HG03571 (cell line): Measurements from ENCODE around the gene MEG3.

ENCODE experiments used
- ATAC-seq: cut with Tn5 transposase; IDR thresholded peaks from one replicate; pipeline ENCODE4 v1.9.1; 2021; ENCODE audit not compliant: unreplicated experiment

The MEG3 gene

DNA sequence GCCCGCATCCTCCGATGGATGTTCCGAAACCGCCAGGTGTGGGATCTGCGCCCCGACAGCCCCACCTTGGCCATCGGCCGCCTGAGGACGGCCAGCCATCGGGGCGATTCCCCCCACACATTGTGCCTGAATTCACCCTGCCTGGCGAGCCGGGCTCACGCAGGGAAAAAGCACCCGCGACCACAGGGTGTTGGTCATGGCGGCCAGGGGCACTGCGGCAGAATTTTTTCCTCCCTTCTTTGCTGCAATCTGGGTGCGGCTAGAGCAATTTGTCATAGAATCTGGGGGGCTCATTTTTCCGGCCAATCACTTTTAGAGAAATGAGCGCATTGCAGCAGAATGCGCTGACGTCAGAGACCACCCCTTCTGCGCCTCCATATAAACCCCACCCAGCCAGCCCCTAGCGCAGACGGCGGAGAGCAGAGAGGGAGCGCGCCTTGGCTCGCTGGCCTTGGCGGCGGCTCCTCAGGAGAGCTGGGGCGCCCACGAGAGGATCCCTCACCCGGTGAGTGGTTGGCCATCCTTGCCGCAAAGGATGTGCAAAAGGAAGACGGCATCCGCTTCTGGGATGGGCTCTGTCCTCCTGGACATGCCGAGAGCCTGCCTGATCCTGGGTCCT lies at the start of gene MEG3:
MEG3 (plus strand) TSS at position 406 of the 619 bp plus-strand sequence.
- no peak for ATAC-seq

DNA sequence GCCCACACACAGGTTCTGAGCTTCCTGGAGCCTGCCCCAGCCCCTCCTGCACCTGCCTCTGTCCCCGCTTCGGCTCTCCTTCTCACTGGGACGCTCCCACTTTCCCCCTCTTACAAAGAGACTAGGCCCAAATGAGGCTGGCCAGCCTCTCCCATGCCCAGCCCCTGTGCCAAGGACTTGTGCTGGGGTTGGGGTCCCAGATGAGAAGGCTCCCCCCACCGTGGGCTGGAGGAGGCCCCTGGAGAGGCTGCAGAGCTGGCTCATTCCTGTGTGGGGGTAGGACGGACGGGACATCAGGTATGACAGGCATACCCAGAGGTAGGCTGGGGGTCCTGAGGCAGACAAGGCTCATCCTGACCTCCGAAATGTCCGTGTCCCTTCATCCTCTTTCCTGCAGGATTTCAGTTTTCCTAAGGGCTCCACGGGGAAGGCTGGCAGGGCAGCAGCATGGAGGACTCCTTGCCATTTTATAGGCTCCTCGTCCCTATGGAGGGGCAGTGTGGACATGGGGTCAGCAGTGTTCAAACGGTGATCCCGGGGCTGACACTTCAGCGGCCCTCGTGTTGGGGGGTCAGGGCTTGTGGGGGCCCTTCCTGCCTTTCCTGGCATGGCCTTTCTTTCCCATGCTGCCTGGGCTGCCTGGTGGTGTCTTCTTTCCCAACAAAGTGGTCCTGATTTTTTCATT lies 49.1 kb upstream of the MEG3 start:
- no peak for ATAC-seq

DNA sequence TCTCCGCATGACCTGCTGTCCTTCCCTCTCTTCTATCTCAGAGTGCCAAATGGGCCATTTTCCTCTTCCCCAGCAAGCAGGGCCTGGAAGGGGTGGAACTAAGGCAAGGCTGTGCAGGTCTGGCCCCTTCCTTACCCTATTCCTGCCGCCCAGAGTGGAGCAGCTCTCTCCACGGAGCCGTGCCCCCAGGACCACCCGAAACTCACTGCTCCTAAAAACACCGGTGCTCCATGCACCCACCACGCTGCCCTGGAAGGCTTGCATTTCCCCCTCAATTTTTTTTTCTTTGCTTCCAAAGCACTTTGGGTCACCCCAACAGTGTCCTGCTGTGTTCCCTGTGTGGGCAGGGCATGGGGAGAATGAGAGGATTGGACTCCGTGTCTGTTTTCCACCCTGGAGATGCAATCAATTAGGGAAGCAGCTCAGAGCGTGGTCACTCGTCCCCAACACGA lies 48.5 kb upstream of the MEG3 start:
- ATAC-seq: no peak

DNA sequence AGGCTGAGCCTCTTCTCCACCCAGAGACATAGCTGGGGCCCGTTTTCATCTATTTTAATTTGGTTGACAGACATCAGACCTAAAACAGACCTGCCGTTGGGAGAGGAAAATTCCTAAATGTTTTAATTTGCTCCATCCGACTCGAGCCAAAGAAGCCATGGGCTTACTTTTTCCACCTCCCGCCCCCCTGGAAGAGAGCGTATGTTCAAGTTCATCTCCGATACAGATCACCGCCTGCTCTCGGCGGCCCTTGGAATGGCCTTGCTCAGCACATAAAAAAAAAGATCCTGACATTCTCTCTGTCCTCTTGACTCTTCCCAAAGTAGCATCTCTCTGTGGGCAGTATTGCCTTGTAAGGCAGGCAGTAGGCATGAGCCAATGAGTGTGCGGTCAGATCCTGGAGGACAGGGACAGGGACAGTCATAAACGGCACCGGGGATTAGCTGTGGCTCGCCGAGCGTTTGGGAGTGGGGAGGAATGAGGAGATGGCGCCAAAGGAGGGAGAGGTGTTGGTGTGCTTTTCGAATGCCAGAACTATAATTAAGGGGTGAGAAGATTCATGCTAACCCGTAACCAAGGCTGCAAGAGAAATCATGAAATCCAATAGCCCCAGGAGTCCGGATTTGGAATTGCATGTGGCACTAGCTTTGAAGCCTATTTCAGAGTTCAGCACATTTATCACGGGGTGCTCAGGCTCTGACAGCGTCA lies 47.9 kb upstream of the MEG3 start:
- no peak for ATAC-seq

DNA sequence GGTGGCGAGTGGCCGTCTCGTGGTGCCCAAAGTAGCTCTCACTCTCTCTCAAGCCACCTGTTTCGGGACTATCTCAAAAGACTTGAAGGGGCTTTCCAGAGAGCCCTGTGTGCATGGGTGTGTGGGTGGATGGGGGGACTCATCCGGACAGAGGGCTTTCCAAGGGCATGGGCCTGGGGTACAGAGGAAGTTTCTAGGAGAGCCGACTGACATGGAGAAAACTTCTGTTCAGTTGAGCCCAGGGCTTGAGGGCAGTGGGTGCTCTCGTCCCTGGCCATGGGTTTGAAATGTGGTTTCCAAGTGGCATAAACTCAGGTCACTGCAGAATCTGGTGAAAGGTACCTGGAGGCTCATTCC lies 47.4 kb upstream of the MEG3 start:
- ATAC-seq: no peak

DNA sequence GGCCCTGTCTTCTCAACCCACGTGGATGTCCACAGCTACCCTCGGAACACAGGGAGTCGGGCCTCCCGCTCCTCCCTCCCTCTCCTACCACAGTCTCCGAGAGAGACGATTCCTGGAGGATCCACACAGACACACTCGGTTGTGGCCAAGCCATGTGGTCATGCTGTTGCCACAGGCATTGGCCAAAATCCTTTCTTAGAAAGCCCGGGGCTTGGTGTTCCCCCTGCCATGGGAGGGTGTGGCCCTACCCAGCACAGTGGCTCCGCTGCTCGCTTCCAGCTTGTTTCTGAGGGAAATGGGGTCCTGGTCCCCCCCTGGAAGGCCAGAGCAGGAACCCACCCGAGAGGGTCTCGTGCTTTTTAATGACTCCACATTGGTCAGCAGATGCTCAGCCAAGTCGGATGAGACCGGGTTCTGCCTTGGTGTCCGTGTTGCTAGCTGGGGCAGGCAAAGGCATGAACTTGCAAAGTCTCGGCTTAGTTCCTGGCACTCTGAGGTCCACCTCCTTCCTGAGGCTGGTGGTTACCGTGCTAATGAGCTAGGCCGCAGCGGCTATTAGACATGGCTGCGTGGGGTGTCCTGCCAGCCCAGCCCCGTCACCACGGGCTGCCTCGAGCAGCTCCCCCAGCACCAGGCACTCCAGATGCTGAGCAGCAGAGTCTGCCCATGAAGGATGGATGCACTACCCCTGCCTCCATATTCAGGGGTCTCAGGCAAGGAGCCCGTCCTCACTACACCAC lies 46.8 kb upstream of the MEG3 start:
- no peak for ATAC-seq

DNA sequence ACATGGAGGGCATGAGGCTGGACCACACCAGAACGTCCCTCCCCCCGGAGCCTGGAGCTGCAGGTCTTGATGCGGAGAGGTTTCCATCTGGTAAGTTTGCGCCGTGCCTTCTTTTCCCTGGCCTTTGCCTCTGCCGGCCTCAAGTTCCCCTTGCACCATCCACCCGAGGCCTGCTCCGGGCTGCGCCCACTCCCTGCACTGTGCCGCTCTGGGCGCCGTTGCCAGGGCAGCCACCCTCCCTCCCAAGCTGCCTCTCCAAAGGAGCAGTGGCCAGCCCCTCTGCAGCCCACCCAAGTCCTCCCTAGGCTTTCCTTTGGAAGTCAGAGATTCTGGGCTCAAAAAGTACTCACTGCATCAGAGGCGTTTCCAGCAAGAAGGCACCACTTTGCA lies 46.2 kb upstream of the MEG3 start:
- no peak for ATAC-seq

DNA sequence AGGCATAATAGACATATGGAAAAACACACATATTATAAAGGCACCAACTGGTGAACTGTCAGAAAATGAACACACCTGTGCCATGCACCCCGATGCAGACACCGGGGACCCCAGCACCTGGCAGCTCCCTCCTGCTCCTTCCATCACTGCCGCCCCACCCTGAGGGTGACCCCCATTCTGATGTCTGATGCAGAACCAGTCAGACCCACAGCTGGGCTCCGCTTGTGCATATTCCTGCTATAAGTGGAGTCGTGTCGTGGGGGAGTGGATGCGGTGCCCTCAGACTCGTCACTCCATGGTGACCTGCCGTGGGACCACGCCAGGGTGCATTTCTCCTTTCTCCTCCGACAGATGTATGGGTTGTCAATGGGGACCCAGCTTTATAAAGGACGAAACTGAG lies 45.7 kb upstream of the MEG3 start:
- ATAC-seq: no peak

DNA sequence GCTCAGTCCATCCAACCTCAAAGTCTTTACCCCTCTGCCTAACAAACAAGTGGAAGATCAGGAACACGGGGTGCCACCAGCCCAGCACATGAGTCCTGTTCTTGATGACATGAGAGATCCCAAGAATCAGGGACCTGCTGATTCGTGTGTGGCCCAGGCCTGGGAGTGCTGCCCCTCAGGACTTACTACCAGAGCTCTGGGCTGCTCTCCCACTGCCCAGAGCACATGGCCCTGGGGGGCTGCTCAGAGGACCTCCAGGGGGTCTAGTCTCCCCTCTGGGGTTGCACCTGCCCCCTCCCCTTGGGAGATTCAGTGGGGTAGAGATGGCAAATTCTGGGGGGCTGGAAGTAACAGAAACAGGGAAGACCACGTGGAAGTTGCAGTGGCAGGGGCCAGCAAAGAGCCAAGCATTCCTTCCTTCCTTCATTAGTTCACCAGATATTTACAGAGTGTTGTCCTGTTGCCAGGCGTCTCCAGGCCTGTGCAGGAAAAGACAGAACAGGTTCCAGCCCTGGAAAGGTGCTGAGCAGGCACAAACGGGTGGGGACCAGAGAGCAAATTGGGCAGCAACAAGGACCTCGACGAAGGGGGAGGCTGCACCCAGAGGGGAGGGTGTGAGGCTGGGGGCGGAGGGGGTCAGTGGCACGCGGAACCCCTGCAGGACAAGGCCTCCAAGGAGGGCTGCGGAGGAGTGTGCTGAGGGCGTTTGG lies 45.1 kb upstream of the MEG3 start:
- ATAC-seq: no peak

DNA sequence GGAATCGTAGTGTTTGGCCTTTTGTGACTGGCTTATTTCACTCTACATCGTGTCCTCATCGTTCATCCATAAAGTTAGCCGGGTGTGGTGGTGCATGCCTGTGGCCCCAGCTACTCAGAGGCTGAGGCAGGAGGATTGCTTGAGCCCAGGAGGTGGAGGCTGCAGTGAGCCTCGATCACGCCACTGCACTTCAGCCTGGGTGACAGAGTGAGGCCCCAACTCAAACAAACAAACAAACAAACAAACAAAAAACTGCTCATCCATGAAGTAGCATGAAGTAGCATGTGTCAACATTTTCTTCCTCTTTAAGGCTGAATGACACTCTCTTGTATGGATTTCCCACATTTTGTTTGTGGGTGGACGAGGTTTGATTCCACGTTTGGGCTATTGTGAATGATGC lies 44.0 kb upstream of the MEG3 start:
- no peak for ATAC-seq

DNA sequence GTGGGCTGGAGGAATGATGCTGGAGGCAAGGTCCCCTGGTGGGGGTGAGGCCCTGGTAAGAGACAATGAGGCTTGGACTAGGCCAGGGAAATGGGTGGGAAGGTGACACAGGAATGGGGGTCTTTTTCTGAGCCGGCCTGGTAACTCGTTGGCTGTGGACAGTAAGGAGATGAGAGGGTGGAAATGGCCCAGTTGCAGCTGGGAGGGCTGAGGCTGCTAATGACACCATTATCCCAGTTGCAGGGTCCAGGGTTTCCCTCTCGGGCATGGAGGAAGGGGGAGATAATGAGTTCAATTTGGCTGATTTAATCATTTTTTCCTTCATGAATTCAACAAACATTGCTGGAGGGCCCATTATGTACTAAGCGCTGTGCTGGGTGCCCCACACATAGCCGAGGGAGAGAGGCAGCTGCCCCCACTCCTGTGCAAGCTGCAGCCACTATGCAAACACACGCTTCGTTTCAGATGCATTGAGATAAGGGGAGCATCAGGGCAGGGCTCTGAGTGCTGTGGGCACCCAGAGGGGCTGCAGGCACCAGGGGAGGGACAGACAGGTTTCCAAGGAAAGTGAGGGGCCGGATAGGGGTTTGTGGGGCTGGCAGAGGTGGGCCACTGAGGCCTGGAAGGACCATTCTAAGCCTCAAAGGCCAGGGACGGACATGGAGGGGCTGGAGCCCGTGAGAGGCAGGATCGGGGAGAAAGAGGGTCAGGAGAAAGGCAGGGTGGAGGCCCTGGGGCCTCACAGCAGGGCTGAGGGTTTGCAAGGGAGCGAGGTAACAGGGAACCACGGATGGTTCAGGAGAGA lies 43.2 kb upstream of the MEG3 start:
- ATAC-seq: no peak

DNA sequence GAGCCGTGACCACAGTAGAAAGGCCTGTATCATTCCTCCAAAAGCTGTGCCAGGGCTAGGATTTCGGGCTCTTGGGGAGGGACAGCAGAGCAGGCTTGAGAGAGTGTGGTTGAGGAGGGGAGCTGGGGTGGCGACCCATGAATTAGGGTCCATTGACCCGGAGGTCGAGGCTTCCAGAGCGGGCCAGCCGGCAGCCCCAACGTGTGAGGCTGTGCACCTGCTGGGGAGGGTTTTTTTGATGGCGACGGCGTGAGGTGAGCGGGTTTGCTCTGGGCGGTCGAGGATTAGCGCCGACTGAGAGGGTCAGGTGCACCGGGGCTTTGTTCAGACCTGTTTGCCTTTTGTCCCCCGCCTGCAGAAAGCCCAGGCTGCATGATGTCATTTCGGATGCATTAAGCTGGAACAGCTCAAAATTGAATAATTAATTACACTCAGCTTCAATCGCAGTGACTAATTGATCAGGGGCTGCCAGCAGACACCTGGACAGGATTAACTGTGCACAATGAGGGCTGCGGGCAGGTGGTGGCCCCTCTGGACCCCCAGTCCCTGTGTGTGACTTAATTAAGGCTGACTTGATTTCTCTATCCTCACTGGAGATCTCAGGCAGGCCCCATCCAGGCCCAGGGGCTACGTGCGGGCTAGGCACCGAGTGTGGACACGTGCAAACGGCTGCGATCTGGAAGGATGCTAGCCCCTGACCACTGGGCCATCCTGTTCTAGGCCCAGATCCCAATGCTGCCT lies 42.1 kb upstream of the MEG3 start:
- no peak for ATAC-seq

DNA sequence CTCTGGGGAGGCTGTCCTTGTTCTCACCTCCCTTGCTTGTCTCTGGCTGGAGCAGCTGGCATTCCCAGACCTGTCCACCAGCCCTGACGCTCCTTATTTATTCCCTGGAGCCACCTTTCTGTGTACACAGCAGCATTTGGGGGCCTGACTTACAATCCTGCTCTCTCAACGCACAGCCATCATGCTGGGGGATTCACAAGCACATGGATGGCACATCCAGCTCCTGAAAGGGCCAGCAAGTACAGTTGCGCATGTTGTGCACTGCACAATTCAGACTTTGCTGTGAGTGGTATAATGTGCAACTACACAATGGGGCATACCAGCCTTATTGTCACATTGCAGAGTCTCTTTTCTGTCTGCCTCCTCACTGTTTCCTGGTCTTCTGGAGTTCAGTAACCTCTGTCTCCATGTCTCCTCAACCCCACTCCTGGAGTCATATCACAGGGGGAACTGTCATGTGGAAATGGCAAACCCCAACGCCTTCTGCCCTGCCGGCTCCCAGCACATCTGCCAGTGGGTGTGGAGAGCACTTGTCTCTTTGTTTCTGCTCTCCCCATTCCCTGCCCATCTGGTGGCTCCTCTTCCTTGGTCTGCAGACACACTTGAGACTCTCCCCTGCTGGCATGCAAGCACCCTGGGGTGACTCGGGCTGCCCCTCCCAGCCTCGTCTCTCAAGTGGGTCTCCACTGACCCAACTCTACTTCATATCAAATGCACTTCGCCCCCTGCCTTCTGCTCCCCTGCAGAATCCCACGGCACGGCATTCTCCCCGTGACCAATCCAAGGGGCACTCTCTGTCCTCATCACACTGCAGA lies 41.2 kb upstream of the MEG3 start:
- no peak for ATAC-seq

DNA sequence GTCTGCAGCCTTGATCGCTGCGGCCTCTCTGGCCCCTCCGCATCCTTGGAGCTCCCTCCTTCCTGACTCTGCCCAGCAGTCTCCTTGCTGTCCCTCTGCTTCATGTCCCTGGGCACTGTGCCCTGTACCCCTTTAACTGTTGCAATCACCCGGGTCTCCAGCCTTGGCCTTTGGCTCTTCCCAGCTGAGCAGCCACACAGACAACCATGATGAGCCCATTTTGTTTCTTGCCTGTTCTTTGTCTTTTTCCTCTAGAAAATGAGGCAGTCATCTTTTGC lies 40.6 kb upstream of the MEG3 start:
- ATAC-seq: no peak

DNA sequence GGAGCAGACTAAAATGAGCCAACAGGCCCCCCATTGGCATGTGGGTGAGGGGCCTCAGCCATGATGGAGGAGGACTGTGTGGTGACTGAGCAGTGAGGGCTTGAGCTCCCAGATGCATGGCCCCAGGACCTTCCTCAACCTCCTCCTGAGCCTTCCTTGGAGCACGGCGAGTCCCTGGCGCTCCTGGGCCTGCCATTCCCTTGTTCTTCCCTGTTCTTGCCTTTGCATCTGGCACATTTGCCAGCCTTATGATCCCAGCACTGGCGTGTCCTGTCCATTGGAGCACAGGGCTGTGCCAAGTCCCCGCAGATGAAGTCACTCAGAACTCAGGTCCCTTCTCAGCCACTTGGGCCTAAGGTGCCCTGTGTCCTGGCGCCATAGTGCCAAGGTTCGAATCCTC lies 40.3 kb upstream of the MEG3 start:
- no peak for ATAC-seq

DNA sequence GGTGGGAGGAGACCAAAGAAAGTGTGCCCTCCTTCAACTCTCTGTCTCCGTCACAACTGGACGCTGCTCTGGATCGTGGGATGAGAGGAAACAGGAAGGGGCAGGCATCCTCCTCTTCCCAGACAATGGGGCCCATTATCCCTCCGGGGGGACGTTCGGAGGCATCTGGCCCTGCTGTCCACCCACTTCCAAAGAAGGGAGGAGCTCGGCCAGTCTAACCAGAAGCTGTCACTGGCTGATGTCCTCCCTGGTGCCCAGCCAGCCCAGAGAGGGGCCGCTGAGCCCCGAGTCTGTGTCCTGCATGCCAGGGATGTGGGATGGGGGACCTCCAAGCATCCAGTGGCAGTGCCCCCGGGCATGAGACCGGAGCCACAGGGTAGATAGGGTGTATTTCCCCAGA lies 39.8 kb upstream of the MEG3 start:
- no peak for ATAC-seq

DNA sequence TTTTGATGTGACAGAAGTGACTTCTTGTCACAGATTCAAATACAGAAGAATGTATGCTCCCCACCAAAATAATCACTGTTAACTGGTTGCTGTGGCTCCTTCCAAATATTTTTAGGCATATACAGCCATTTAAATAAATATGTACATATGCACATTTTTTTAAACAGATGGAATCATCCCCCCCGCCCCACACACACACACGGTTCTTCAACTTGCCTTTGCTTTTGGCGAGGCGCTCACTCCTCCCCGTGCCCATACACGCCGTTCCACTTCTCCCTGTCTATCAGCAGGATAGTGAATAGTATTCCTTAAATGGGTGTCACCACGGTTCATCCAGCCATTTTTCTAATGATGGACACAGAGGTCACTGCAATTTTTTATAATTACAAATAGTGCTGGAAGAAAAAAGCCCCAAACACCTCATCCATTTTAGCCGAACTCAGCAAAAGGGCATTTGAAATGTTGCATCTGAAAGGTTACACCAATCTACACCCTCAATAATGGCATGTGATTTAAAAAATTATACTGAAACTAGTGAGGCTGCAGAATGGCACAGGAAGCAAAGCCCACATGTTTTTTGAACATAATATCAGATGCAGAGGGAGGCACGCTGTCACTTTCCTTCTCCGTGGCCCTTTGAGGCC lies 39.2 kb upstream of the MEG3 start:
- ATAC-seq: no peak

DNA sequence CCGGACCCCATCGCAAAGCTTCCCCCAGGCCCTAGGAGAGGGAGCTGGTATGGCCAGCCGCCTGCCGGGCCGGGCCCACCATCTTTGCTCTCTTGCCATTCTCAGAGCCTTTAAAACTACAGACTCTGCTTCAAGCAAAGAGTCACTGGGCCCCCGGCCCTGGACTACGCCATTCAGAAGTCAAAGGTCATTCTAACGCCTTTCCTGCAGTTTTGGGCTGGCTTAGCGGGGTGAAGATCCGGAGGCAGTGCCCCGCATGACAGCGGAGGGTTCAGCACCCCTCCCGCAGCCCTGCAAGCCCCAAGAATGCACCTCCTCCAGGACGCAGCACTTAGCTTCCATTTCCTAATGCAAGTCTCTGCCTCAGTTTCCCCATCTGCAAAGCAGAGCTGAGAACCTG lies 38.3 kb upstream of the MEG3 start:
- ATAC-seq: no peak

DNA sequence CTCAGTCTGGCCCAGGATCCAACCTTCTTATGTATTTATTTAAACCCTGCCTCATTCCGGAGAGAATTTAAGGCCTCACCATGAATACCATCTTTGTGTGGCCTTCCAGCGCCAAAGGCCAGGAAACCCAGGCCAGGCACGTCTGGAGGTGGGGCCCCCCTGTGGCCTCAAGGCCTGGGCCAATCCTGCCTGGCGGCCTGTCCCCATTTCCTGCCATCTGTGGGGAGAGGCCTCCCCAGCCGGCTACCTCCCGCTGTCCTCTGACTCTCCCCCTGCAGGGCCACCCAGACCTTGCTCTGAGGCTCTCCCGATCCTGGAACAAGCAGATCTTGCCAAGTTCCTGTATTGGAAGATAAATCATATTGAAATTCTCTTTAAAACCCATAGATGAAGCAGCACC lies 37.4 kb upstream of the MEG3 start:
- ATAC-seq: no peak
